ENCODE data around the gene SYNGAP1.

- no peak for TF ChIP-seq EZH2 (IDR thresholded peaks at IDR 0.05; ENCODE audit: borderline replicate concordance, low read length)
- TF ChIP-seq, protein P1, sequence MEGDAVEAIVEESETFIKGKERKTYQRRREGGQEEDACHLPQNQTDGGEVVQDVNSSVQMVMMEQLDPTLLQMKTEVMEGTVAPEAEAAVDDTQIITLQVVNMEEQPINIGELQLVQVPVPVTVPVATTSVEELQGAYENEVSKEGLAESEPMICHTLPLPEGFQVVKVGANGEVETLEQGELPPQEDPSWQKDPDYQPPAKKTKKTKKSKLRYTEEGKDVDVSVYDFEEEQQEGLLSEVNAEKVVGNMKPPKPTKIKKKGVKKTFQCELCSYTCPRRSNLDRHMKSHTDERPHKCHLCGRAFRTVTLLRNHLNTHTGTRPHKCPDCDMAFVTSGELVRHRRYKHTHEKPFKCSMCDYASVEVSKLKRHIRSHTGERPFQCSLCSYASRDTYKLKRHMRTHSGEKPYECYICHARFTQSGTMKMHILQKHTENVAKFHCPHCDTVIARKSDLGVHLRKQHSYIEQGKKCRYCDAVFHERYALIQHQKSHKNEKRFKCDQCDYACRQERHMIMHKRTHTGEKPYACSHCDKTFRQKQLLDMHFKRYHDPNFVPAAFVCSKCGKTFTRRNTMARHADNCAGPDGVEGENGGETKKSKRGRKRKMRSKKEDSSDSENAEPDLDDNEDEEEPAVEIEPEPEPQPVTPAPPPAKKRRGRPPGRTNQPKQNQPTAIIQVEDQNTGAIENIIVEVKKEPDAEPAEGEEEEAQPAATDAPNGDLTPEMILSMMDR (conservative IDR thresholded peaks at IDR 0.05 in 1 of 2, IDR thresholded peaks at IDR 0.05 in 1 of 2; ENCODE audit: extremely low read depth in 1 of 2, insufficient read depth in 1 of 2, low read depth in 1 of 2, low read length in 2 of 2) = no peak
These were observed 7.5 kb upstream of the SYNGAP1 start for GRCh38 chr6:33412140-33413009.

Measured in mammary epithelial cell (primary cell).